IPS-20b (cell line): ENCODE results near the gene CCDC144A.
"Not testable (repeated sequence)": the region's sequence is repeated elsewhere in the genome, so short reads cannot be mapped to it uniquely, and the experiment has no call there.

ENCODE experiments used
- H3K27ac ChIP-seq: one replicate; pipeline ENCODE4 v1.5.1; 2013; ENCODE audit warnings: low read length
- H3K27me3 ChIP-seq: 2 replicates; pipeline ENCODE4 v1.6.1; 2013; ENCODE audit warnings: mild to moderate bottlenecking, low read length, inconsistent platforms; ENCODE audit not compliant: insufficient read depth
- H3K36me3 ChIP-seq: 2 replicates; pipeline ENCODE4 v1.6.1; 2013; ENCODE audit warnings: low read depth, mild to moderate bottlenecking, inconsistent platforms, low read length, moderate library complexity; ENCODE audit not compliant: insufficient read depth
- H3K4me1 ChIP-seq: 2 replicates; pipeline ENCODE4 v1.6.1; 2013; ENCODE audit warnings: mild to moderate bottlenecking, control low read depth, inconsistent platforms, low read length, moderate library complexity; ENCODE audit not compliant: insufficient read depth
- H3K4me3 ChIP-seq: 2 replicates; pipeline ENCODE4 v1.5.1; 2013; ENCODE audit warnings: mild to moderate bottlenecking, low read length, inconsistent platforms
- H3K9ac ChIP-seq: 2 replicates; pipeline ENCODE4 v1.6.1; 2013; ENCODE audit warnings: low read depth, mild to moderate bottlenecking, inconsistent platforms, low read length, moderate library complexity
- H3K9me3 ChIP-seq: 2 replicates; pipeline ENCODE4 v1.6.1; 2013; ENCODE audit warnings: mild to moderate bottlenecking, low read depth, low read length, inconsistent platforms; ENCODE audit not compliant: insufficient read depth

The CCDC144A gene, protein sequence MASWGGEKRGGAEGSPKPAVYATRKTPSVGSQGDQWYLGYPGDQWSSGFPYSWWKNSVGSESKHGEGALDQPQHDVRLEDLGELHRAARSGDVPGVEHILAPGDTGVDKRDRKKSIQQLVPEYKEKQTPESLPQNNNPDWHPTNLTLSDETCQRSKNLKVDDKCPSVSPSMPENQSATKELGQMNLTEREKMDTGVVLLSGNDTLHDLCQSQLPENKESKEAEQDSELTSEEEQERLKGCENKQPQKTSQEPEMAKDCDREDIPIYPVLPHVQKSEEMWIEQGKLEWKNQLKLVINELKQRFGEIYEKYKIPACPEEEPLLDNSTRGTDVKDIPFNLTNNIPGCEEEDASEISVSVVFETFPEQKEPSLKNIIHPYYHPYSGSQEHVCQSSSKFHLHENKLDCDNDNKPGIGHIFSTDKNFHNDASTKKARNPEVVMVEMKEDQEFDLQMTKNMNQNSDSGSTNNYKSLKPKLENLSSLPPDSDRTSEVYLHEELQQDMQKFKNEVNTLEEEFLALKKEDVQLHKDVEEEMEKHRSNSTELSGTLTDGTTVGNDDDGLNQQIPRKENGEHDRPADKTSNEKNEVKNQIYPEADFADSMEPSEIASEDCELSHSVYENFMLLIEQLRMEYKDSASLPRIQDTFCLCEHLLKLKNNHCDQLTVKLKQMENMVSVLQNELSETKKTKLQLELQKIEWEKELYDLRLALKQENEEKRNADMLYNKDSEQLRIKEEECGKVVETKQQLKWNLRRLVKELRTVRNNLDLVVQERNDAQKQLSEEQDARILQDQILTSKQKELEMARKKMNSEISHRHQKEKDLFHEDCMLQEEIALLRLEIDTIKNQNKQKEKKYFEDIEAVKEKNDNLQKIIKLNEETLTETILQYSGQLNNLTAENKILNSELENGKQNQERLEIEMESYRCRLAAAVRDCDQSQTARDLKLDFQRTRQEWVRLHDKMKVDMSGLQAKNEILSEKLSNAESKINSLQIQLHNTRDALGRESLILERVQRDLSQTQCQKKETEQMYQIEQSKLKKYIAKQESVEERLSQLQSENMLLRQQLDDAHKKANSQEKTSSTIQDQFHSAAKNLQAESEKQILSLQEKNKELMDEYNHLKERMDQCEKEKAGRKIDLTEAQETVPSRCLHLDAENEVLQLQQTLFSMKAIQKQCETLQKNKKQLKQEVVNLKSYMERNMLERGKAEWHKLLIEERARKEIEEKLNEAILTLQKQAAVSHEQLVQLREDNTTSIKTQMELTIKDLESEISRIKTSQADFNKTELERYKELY (N-terminal part only)

DNA sequence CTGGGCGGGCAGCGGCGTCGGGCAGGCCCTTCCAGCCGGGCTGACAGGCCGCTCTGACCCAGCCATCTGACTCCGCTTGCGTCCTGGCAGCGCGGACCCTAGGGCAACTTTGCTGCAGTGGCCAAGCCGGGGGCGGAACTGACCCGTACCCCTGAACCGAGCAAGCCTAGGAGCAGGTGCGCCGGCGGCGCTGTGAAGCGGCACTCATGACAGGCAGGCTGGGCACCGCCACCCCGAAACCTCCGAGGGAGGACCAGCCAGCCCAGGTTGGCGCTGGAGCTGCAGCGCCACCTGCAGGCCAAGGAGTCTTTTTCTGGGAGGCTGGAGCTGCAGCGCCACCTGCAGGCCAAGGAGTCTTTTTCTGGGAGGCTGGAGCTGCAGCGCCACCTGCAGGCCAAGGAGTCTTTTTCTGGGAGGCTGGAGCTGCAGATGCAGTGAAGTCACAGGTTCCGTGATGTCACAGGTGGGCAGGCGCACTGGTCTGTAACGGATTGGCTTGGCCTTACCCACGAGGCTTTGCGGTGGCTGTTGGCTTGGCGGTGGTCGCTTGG is at the start of gene CCDC144A:
TSS of gene CCDC144A (plus strand) at position 511 of the 551 bp plus-strand sequence. CDS start 160 bp downstream, outside the sequence.
- H3K4me3 ChIP-seq, H3K9me3 ChIP-seq, H3K9ac ChIP-seq, H3K4me1 ChIP-seq, H3K27me3 ChIP-seq, H3K36me3 ChIP-seq, H3K27ac ChIP-seq: not testable (repeated sequence)

DNA sequence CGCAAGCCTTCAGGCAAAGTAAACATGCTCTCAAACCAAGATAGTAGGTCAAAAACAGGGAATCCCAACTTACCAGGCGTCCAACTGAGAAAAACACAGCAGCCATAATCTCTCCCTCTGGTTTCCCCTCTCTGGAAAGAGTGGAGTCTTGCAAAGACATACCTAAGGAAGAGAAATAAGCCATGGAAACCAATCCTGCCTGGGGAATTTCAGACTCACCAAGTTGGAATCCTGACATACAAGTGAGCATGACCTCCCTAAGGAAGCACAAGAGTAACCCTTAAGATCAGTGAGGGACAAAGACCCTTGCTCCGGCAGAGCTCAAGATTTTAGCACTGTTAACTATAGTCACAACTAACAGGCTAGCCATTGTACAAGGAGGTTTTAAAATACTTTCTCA is 40.5 kb upstream of the CCDC144A start:
- H3K36me3 ChIP-seq, result no peaks in the 10 kb centered on the region
- no peaks in the 10 kb centered on the region for H3K9me3 ChIP-seq
- H3K9ac ChIP-seq, result no peak overlapping the region
- no peaks in the 10 kb centered on the region for H3K27me3 ChIP-seq
- no peak overlapping the region for H3K27ac ChIP-seq
- no peak overlapping the region for H3K4me3 ChIP-seq
- peaks cover 5% of the 10 kb centered on the region; the same call in 1 of the 2 replicates for H3K4me1 ChIP-seq

DNA sequence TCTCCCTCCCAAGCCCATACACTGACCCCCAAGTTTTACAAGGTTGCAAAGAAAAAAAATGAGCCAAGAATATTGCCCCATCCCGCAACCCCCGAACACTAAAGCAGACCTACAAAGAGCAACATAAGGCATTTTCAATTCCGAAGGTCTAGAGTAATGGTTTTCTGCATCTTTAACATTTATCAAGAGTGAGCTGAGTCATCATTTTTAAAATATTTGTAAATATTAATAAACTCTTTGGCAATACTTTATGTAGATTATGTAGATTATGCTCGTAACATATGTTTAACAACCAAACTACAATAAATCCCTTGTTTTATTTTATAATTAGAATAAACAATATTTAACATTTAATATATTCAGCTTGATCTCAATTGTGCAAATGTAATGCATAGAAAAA is 37.8 kb upstream of the CCDC144A start:
- Histone ChIP-seq H3K27ac (no peak overlapping the region), H3K4me1 (peaks cover 5% of the 10 kb centered on the region; the same call in 1 of the 2 replicates), H3K4me3 (peak overlapping the region; percentile 76; the same call in 1 of the 2 replicates), H3K27me3 (no peaks in the 10 kb centered on the region), H3K36me3 (no peaks in the 10 kb centered on the region), H3K9ac (no peak overlapping the region), H3K9me3 (no peaks in the 10 kb centered on the region)

DNA sequence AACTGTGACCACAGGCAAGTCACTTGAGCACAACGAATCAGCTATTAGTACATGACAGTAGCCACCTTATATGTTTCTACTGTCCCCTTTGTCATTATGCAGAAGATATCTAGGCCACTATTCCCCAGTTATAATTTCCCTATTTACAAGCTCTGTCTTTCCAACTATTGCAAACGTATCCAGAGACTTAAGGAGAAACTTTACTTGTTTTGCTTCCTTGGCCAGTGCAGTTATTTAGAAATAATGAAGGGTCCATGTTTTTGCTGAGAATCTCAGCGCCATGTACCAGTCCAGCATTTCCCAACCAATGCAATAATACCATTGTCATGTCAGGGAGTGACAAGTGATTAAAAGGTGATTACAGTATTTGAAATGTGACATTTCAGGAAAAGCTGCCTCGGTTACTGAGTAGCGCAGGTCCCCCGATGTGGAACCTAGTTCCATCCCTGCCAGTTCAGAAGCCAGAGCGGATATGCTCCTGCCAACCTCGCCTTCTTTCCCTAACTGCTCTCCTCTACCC is 37.1 kb upstream of the CCDC144A start:
- Histone ChIP-seq H3K27me3 (no peaks in the 10 kb centered on the region), H3K4me3 (peak overlapping the region; percentile 76), H3K9ac (peak overlapping the region; percentile 84; the same call in 1 of the 2 replicates), H3K27ac (no peak overlapping the region), H3K36me3 (no peaks in the 10 kb centered on the region), H3K9me3 (no peaks in the 10 kb centered on the region), H3K4me1 (peaks cover 5% of the 10 kb centered on the region; the same call in 1 of the 2 replicates)

DNA sequence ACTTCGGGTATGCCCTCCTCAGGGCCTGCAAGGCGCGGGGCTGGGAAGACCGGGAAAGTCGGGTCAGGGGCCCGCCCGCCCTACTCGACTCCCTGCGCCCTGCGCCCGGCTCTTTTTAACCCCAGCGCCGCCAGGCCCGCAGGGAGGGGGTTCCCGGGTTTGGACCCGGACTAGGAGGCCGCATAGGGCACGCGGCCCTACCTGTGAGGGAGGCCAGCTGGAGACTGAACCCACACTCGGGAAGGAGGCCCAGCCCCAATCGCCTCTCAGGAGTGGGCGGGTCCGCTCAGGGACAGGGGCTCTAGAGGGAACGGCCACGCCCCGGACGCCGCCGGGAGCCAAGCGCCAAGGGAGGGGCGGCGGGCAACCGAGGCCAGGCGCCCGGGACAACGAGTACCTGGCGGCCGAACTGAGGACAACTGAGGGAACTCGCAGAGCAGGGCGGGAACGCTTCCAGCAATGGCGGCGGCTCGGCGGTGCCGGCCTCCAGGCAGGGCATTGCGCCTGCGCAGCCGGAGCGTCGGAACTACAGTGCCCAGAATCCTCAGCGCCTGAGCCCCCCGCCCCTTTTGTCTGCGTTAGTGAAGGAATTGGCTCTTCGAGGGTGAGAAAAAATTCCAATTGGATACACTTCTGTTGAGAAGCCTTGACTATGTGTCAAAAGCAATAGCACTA is 36.5 kb upstream of the CCDC144A start, which contains the start of gene ZNF624:
TSS of gene ZNF624 (minus strand) at position 484 of the 675 bp plus-strand sequence.
- H3K4me1 ChIP-seq, result peaks cover 5% of the 10 kb centered on the region; the same call in 1 of the 2 replicates
- H3K27me3 ChIP-seq, result no peaks in the 10 kb centered on the region
- peak within 1 kb of the TSS; percentile 84; the same call in 1 of the 2 replicates for H3K9ac ChIP-seq
- H3K9me3 ChIP-seq, result no peaks in the 10 kb centered on the region
- peak within 1 kb of the TSS; percentile 76 for H3K4me3 ChIP-seq
- H3K36me3 ChIP-seq, result no peaks in the 10 kb centered on the region
- no peak within 1 kb of the TSS for H3K27ac ChIP-seq

DNA sequence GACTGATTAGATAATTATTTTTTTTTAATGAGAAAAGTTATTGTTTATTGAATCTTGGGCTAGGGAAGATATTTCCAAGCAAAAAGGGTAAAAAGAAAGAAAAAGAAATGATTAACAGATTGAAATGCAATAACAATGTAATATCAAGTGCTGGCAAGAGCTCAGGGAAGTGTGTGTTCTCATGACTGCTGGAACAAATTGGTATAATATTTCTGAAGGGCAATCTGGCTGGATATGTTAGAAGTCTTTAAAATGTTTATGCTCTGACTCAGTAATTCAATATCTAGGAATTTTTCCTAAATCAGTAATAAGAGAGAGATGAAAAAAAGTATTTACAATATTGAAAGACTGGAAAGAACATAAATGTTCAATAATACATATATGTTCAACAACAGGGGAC is 28.8 kb upstream of the CCDC144A start:
- no peak overlapping the region for H3K27ac ChIP-seq
- no peaks in the 10 kb centered on the region for H3K4me1 ChIP-seq
- H3K9ac ChIP-seq, result no peak overlapping the region
- H3K36me3 ChIP-seq, result no peaks in the 10 kb centered on the region
- H3K4me3 ChIP-seq, result no peak overlapping the region
- H3K27me3 ChIP-seq, result peaks cover 7% of the 10 kb centered on the region; the same call in 1 of the 2 replicates
- H3K9me3 ChIP-seq, result no peaks in the 10 kb centered on the region

DNA sequence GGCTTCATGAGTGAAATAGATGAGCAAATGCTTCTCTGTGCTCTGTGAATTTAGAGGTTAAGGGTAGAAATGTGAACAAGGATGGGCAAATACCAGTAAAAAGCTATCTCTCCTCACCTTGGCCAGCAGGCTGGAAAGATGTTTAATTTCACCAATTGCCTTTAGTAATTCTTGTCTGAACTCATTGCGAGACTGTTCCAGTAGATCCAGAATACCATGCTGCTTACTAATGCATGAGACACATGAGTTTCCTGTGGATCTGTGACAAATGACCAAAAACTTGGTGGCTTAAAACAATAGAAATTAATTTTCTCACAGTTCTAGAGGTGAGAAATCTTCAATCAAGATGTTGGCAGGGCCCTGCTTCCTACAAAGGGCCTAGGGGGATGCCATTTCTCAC is 27.1 kb upstream of the CCDC144A start:
- Histone ChIP-seq H3K9me3 (no peaks in the 10 kb centered on the region), H3K36me3 (no peaks in the 10 kb centered on the region)

DNA sequence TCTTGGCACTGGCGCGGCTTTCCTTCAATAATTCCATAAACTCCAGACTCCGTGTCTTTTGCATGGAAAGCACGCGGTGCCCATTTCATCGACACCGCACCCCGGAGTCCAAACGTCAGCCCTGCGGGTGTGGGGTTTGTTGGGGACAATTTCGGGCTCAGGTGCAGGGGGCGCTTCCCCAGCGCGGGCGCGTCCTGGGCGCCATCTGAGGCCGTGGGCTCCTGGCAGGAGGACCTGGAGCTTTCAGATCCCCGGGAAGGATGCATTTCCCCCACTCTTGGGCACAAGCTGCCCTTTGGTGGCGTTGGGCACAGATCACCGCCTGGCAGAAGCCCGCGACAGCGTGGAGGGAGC is 23.5 kb upstream of the CCDC144A start:
- not testable (repeated sequence) for H3K9me3 ChIP-seq, H3K27ac ChIP-seq, H3K9ac ChIP-seq, H3K36me3 ChIP-seq, H3K4me1 ChIP-seq
- Histone ChIP-seq H3K27me3 (peaks cover 25% of the 10 kb centered on the region; the same call in 1 of the 2 replicates), H3K4me3 (peak overlapping the region; percentile 40; the same call in 1 of the 2 replicates)

More for the DNA sequence above, 27.1 kb upstream of the CCDC144A start:
- H3K27me3 ChIP-seq, result peaks cover 20% of the 10 kb centered on the region; the same call in 1 of the 2 replicates
- H3K9ac ChIP-seq, result no peak overlapping the region
- H3K4me1 ChIP-seq, result no peaks in the 10 kb centered on the region
- H3K27ac ChIP-seq, result no peak overlapping the region
- H3K4me3 ChIP-seq, result no peak overlapping the region

DNA sequence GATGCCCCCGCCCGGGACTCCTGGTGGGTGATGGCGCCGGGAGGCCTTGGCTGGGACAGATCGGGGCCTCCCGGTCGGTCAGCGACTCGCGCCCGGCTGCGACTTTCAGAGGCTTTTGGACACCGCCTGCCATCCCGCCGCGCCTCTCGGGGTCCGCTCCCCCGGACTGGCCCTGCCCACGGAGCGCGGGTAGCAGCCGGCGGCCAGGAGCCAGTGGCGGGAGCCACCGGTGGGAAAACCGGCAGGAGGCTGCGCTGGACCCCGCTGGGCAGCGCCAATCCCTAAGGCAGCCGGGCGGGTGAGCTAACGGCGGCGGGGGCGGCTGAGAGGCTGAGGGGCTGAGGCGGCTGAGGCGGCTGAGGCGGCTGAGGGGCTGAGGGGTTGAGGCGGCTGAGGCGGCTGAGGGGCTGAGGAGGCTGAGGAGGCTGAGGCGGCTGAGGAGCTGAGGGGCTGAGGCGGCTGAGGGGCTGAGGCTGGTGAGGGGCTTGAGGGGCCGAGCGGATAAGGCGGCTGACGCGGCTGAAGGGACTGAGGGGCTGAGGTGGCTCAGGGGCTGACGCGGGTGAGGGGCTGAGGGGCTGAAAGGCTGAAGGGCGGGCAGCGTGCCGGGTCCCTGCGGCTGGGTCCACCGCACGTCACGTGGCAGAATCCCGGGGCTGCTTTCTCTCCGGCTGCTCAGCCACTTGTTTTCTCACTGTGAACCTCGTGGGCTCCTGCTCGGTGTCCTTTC is 23.0 kb upstream of the CCDC144A start:
- H3K27ac ChIP-seq, H3K36me3 ChIP-seq, H3K4me1 ChIP-seq, H3K9me3 ChIP-seq, H3K9ac ChIP-seq: not testable (repeated sequence)
- peak overlapping the region; percentile 51; the same call in 1 of the 2 replicates for H3K4me3 ChIP-seq
- peaks cover 25% of the 10 kb centered on the region; the same call in 1 of the 2 replicates for H3K27me3 ChIP-seq
